HuH-7.5 (cell line): Measurements from ENCODE around the gene SFXN5.

ENCODE experiments used
- DNase-seq: peaks from one replicate; pipeline ENCODE4 v3.0.0; 2011; ENCODE audit warnings: low spot score

Gene SFXN5

GRCh38 chr2:72994282-72994990, 77.1 kb downstream of the SFXN5 start:
- DNase-seq = no peak

- no peak for DNase-seq
Measured at GRCh38 chr2:72993933-72994280, 77.6 kb downstream of the SFXN5 start.

GRCh38 chr2:72993147-72993932, 78.2 kb downstream of the SFXN5 start:
- peak; percentile 83 for DNase-seq

- no peak for DNase-seq
Measured at GRCh38 chr2:72992734-72993102, 78.8 kb downstream of the SFXN5 start.

GRCh38 chr2:72991980-72992733, 79.4 kb downstream of the SFXN5 start:
- no peak for DNase-seq

GRCh38 chr2:72991439-72991725, 80.1 kb downstream of the SFXN5 start:
- DNase-seq = no peak

GRCh38 chr2:72990695-72991438, 80.6 kb downstream of the SFXN5 start:
- no peak for DNase-seq

GRCh38 chr2:72989770-72990556, 81.5 kb downstream of the SFXN5 start:
- no peak for DNase-seq

GRCh38 chr2:72988726-72989273, 82.7 kb downstream of the SFXN5 start:
- DNase-seq = no peak

GRCh38 chr2:72988041-72988440, 83.5 kb downstream of the SFXN5 start:
- no peak for DNase-seq

GRCh38 chr2:72985891-72986683, 85.4 kb downstream of the SFXN5 start:
- no peak for DNase-seq

- DNase-seq = no peak
Measured at GRCh38 chr2:72985136-72985535, 86.4 kb downstream of the SFXN5 start.

- DNase-seq = no peak
Measured at GRCh38 chr2:72984172-72984671, 87.3 kb downstream of the SFXN5 start.

- no peak for DNase-seq
Measured at GRCh38 chr2:72983500-72984161, 87.9 kb downstream of the SFXN5 start.

- no peak for DNase-seq
Measured at GRCh38 chr2:72982781-72983499, 88.6 kb downstream of the SFXN5 start.

GRCh38 chr2:72982219-72982618, 89.3 kb downstream of the SFXN5 start:
- no peak for DNase-seq

- DNase-seq = no peak
Measured at GRCh38 chr2:72981536-72981935, 90.0 kb downstream of the SFXN5 start.

- DNase-seq = no peak
Measured at GRCh38 chr2:72980535-72981217, 90.8 kb downstream of the SFXN5 start.

GRCh38 chr2:72979896-72980295, 91.6 kb downstream of the SFXN5 start:
- DNase-seq = no peak
